HCT116 (cell line): ENCODE results near the gene ADAMTS19. TPM values are rescaled to one million over a fixed set of nuclear protein-coding genes. Genes with fewer than 3 reads are reported as not detected.

Experiments
- ATAC-seq: fragments of 200-7000 bp; cut with Tn5 transposase; 2 replicates; pipeline ENCODE4 v1.9.1; 2020; ENCODE audit warnings: mild to moderate bottlenecking, moderate library complexity
- BruUV-seq: library from RNA; stranded (reverse); fragments of 400-500 nt; replicated peaks from 2 replicates; lab custom pipeline; 2021; lab: Mats Ljungman, UMichigan
- CTCF ChIA-PET: fragments of 300-600 bp; sonication (Branson Sonifier 250); formaldehyde crosslinking; loops from one replicate; lab custom pipeline; 2021; ENCODE audit warnings: antibody characterized with exemption; lab: Charles Lee
- POLR2A ChIA-PET: fragments of 300-600, 350-600 bp; sonication (Branson Sonifier 250); formaldehyde crosslinking; loops from one replicate; lab custom pipeline; 2021; ENCODE audit warnings: antibody characterized with exemption; lab: Charles Lee
- RAD21 ChIA-PET, 2 experiments: fragments of 300-600 bp; sonication (Branson Sonifier 250); formaldehyde crosslinking; loops; one replicate each; lab custom pipeline; 2023; ENCODE audit warnings: low total read pairs in 2 of 2; ENCODE audit not compliant: uncharacterized antibody in 2 of 2, unreplicated experiment in 2 of 2, low non-redundant PET in 1 of 2; lab: Charles Lee
- DNase-seq: peaks from one replicate; pipeline ENCODE4 v3.0.0-alpha.2; 2010; ENCODE audit warnings: low read depth, low spot score
- H2AFZ ChIP-seq: fragments of 200-600 bp; shearing (Covaris generic), sonication (generic); 2 replicates; pipeline ENCODE4 v1.6.1; 2017; ENCODE audit warnings: low read depth, mixed run types, mixed read lengths, antibody characterized with exemption, low read length; ENCODE audit not compliant: poor library complexity, severe bottlenecking
- H3K27ac ChIP-seq: 2 replicates; pipeline ENCODE4 v1.5.1; 2012; ENCODE audit warnings: low read depth, low read length
- H3K27me3 ChIP-seq: fragments of 200-600 bp; sonication (generic); 2 replicates; pipeline ENCODE4 v1.6.1; 2016; ENCODE audit warnings: mixed run types, low read length, mixed read lengths; ENCODE audit not compliant: insufficient read depth
- H3K36me3 ChIP-seq, 2 experiments: fragments of 200-500 bp in 1 of 2; fragments of 200-600 bp in 1 of 2; sonication (Bioruptor generic) in 1 of 2; sonication (generic) in 1 of 2; 2 replicates each; pipeline versions ENCODE4 v1.5.1 to v1.6.1; 2014 to 2016; ENCODE audit warnings: low read length in 2 of 2, inconsistent platforms in 1 of 2, mixed read lengths in 1 of 2, mixed run types in 1 of 2; ENCODE audit not compliant: insufficient read depth in 2 of 2, control insufficient read depth in 1 of 2
- H3K4me1 ChIP-seq, 2 experiments: fragments of 200-600 bp in 1 of 2; sonication (generic) in 1 of 2; 2 replicates each; pipeline versions ENCODE4 v1.5.1 to v1.6.1; 2012 to 2017; ENCODE audit warnings: low read length in 2 of 2, inconsistent platforms in 1 of 2, mild to moderate bottlenecking in 1 of 2, mixed read lengths in 1 of 2, mixed run types in 1 of 2, moderate library complexity in 1 of 2; ENCODE audit not compliant: insufficient read depth in 2 of 2, control insufficient read depth in 1 of 2
- H3K4me2 ChIP-seq: fragments of 200-600 bp; sonication (generic); 2 replicates; pipeline ENCODE4 v1.6.1; 2017; ENCODE audit warnings: mixed run types, low read length, mixed read lengths
- H3K4me3 ChIP-seq, 2 experiments: fragments of 200-600 bp in 1 of 2; sonication (generic) in 1 of 2; replicated peaks in 1 of 2; 2 replicates each; pipeline ENCODE4 v1.5.1; 2011 to 2016; ENCODE audit warnings: low read length in 2 of 2, control low read depth in 1 of 2, low read depth in 1 of 2, mild to moderate bottlenecking in 1 of 2, mixed read lengths in 1 of 2, mixed run types in 1 of 2
- H3K79me2 ChIP-seq: fragments of 200-600 bp; sonication (generic); 2 replicates; pipeline ENCODE4 v1.6.1; 2017; ENCODE audit warnings: mild to moderate bottlenecking, mixed run types, low read length, moderate library complexity, mixed read lengths; ENCODE audit not compliant: insufficient read depth
- H3K9ac ChIP-seq: fragments of 200-600 bp; sonication (generic); 2 replicates; pipeline ENCODE4 v1.6.1; 2016; ENCODE audit warnings: low read length, mixed read lengths
- H3K9me2 ChIP-seq: fragments of 200-600 bp; sonication (generic), shearing (Covaris generic); 2 replicates; pipeline ENCODE4 v1.6.1; 2017; ENCODE audit warnings: mixed run types, mild to moderate bottlenecking, moderate library complexity; ENCODE audit not compliant: insufficient read depth
- H3K9me3 ChIP-seq, 2 experiments: fragments of 200-500 bp in 1 of 2; fragments of 200-600 bp in 1 of 2; sonication (Bioruptor generic) in 1 of 2; sonication (generic) in 1 of 2; 2 replicates each; pipeline ENCODE4 v1.6.1; 2014 to 2017; ENCODE audit warnings: low read length in 2 of 2, mixed read lengths in 2 of 2, inconsistent platforms in 1 of 2, low read depth in 1 of 2, mild to moderate bottlenecking in 1 of 2, mixed run types in 1 of 2, moderate library complexity in 1 of 2; ENCODE audit not compliant: control insufficient read depth in 1 of 2, insufficient read depth in 1 of 2
- H4K20me1 ChIP-seq: fragments of 200-600 bp; sonication (generic), shearing (Covaris generic); 2 replicates; pipeline ENCODE4 v1.6.1; 2017; ENCODE audit warnings: mixed run types, mild to moderate bottlenecking, moderate library complexity; ENCODE audit not compliant: insufficient read depth
- CEBPB ChIP-seq: IDR thresholded peaks from 2 replicates; pipeline ENCODE4 v1.6.1; 2012; ENCODE audit warnings: low read depth
- EGR1 ChIP-seq: IDR thresholded peaks from 2 replicates; pipeline ENCODE4 v1.6.1; 2012; ENCODE audit warnings: low read depth
- ELF1 ChIP-seq: IDR thresholded peaks from 2 replicates; pipeline ENCODE4 v1.6.1; 2012; ENCODE audit warnings: low read depth, borderline replicate concordance
- EZH2 ChIP-seq: fragments of 200-600 bp; sonication (generic); IDR thresholded peaks from 2 replicates; pipeline ENCODE4 v1.6.1; 2017; ENCODE audit warnings: antibody characterized with exemption, mixed run types
- EZH2phosphoT487 ChIP-seq: fragments of 200-600 bp; IDR thresholded peaks from 2 replicates; pipeline ENCODE4 v1.6.1; 2018; ENCODE audit warnings: antibody characterized with exemption, borderline replicate concordance
- FOSL1 ChIP-seq: IDR thresholded peaks from 2 replicates; pipeline ENCODE4 v1.6.1; 2012; ENCODE audit warnings: low read depth
- JUND ChIP-seq: IDR thresholded peaks from 2 replicates; pipeline ENCODE4 v1.6.1; 2012
- POLR2A ChIP-seq: IDR thresholded peaks from 2 replicates; pipeline ENCODE4 v1.7.0; 2011; ENCODE audit warnings: borderline replicate concordance; ENCODE audit not compliant: insufficient read depth, insufficient read length; ENCODE audit errors: extremely low read depth
- POLR2AphosphoS5 ChIP-seq: IDR thresholded peaks from 2 replicates; pipeline ENCODE4 v1.6.1; 2011; ENCODE audit warnings: mild to moderate bottlenecking, low read depth, low read length, moderate library complexity
- RAD21 ChIP-seq: IDR thresholded peaks from 2 replicates; pipeline ENCODE4 v1.6.1; 2012; ENCODE audit warnings: low read depth, mild to moderate bottlenecking
- SP1 ChIP-seq: IDR thresholded peaks from 2 replicates; pipeline ENCODE4 v1.6.1; 2012; ENCODE audit warnings: low read depth
- SRF ChIP-seq: IDR thresholded peaks from 2 replicates; pipeline ENCODE4 v1.6.1; 2012; ENCODE audit warnings: low read depth
- TCF7L2 ChIP-seq: IDR thresholded peaks from 2 replicates; pipeline ENCODE4 v1.7.0; 2011; ENCODE audit warnings: borderline replicate concordance, inconsistent platforms; ENCODE audit not compliant: insufficient read depth, insufficient read length; ENCODE audit errors: extremely low read depth
- YY1 ChIP-seq: IDR thresholded peaks from 2 replicates; pipeline ENCODE4 v1.6.1; 2011; ENCODE audit warnings: low read length, low read depth, moderate library complexity, mild to moderate bottlenecking; ENCODE audit not compliant: insufficient replicate concordance; ENCODE audit errors: extremely low read depth
- ZNF274 ChIP-seq: fragments of 200-500 bp; sonication (Bioruptor generic); IDR thresholded peaks from 2 replicates; pipeline ENCODE4 v1.6.1; 2014; ENCODE audit warnings: mild to moderate bottlenecking, low read depth, low read length, inconsistent platforms
- intact Hi-C: fragments of 100-400 bp; cut with micrococcal nuclease; formaldehyde crosslinking; loops from 2 replicates; pipeline ENCODE4 v1.10.0; 2022
- total RNA-seq: library from RNA; stranded (reverse); gene quantifications from one replicate; pipeline ENCODE4 v1.2.1, GENCODE V29; 2021; ENCODE audit not compliant: unreplicated experiment
- TF ChIP-seq, protein P1 (sequence below): IDR thresholded peaks from 2 replicates; pipeline ENCODE4 v1.6.1; 2012; ENCODE audit warnings: low read depth
- TF ChIP-seq, protein P2 (sequence below): IDR thresholded peaks from 2 replicates; pipeline ENCODE4 v1.6.1; 2012
- TF ChIP-seq, protein P3 (sequence below), 3 experiments: fragments of 200-600 bp in 1 of 3; sonication (generic) in 1 of 3; IDR thresholded peaks in 2 of 3; conservative IDR thresholded peaks in 1 of 3; 2 replicates each; pipeline ENCODE4 v1.5.1; 2012 to 2017; ENCODE audit warnings: low read depth in 2 of 3, low read length in 2 of 3, antibody characterized with exemption in 1 of 3, borderline replicate concordance in 1 of 3, control low read depth in 1 of 3, mild to moderate bottlenecking in 1 of 3, mixed read lengths in 1 of 3, mixed run types in 1 of 3, moderate library complexity in 1 of 3; ENCODE audit not compliant: insufficient read depth in 1 of 3

The ADAMTS19 gene
- total RNA-seq, 1 experiment from 2014 or later = not detected

DNA sequence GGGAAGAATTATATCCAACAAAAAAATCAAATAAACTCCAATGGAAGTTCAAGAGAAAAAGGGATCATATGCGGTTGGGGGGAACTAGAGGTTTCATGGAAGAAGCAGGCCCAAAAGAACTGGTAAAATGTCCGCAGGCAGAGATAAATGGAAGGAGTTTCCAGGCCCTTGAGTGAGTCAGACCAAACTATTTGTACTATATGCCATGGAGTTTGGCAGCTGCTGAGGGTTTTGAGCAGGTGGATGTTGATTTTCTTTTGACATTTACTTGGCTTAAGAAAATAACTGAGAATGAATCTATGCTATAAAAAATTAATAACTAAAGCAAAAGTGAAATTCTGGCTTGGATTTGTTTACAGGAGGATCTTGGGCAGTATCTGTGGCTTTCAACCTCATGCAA is 321.5 kb downstream of the ADAMTS19 start:
- BruUV-seq = no TSS peak
- Histone ChIP-seq H3K36me3 (no peaks in the 10 kb centered on the region), H3K4me3 (no peak overlapping the region), H2AFZ (no peak overlapping the region), H3K9ac (no peak overlapping the region), H3K9me3 (no peaks in the 10 kb centered on the region), H3K4me2 (no peak overlapping the region), H3K9me2 (0 out of 2 replicates have a peak, but pooled peaks cover 1% of the 10 kb centered on the region), H3K27ac (no peak overlapping the region), H4K20me1 (no peaks in the 10 kb centered on the region), H3K4me1 (no peaks in the 10 kb centered on the region), H3K27me3 (no peaks in the 10 kb centered on the region), H3K79me2 (no peaks in the 10 kb centered on the region)
- ChIA-PET CTCF (no interaction called here), POLR2A (no interaction called here), RAD21 (no interaction called here)
- DNase-seq = no peak
- ATAC-seq = no peak
- intact Hi-C loops = no loop called here
- TF ChIP-seq EZH2 = no peak
- no peak for TF ChIP-seq ELF1
- no peak for TF ChIP-seq SP1
- TF ChIP-seq JUND = no peak
- TF ChIP-seq, protein P1, sequence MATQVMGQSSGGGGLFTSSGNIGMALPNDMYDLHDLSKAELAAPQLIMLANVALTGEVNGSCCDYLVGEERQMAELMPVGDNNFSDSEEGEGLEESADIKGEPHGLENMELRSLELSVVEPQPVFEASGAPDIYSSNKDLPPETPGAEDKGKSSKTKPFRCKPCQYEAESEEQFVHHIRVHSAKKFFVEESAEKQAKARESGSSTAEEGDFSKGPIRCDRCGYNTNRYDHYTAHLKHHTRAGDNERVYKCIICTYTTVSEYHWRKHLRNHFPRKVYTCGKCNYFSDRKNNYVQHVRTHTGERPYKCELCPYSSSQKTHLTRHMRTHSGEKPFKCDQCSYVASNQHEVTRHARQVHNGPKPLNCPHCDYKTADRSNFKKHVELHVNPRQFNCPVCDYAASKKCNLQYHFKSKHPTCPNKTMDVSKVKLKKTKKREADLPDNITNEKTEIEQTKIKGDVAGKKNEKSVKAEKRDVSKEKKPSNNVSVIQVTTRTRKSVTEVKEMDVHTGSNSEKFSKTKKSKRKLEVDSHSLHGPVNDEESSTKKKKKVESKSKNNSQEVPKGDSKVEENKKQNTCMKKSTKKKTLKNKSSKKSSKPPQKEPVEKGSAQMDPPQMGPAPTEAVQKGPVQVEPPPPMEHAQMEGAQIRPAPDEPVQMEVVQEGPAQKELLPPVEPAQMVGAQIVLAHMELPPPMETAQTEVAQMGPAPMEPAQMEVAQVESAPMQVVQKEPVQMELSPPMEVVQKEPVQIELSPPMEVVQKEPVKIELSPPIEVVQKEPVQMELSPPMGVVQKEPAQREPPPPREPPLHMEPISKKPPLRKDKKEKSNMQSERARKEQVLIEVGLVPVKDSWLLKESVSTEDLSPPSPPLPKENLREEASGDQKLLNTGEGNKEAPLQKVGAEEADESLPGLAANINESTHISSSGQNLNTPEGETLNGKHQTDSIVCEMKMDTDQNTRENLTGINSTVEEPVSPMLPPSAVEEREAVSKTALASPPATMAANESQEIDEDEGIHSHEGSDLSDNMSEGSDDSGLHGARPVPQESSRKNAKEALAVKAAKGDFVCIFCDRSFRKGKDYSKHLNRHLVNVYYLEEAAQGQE = no peak
- TF ChIP-seq, protein P2, sequence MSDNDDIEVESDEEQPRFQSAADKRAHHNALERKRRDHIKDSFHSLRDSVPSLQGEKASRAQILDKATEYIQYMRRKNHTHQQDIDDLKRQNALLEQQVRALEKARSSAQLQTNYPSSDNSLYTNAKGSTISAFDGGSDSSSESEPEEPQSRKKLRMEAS = no peak
- TF ChIP-seq POLR2A = no peak
- TF ChIP-seq EGR1 = no peak
- no peak for TF ChIP-seq EZH2phosphoT487
- TF ChIP-seq, protein P3, sequence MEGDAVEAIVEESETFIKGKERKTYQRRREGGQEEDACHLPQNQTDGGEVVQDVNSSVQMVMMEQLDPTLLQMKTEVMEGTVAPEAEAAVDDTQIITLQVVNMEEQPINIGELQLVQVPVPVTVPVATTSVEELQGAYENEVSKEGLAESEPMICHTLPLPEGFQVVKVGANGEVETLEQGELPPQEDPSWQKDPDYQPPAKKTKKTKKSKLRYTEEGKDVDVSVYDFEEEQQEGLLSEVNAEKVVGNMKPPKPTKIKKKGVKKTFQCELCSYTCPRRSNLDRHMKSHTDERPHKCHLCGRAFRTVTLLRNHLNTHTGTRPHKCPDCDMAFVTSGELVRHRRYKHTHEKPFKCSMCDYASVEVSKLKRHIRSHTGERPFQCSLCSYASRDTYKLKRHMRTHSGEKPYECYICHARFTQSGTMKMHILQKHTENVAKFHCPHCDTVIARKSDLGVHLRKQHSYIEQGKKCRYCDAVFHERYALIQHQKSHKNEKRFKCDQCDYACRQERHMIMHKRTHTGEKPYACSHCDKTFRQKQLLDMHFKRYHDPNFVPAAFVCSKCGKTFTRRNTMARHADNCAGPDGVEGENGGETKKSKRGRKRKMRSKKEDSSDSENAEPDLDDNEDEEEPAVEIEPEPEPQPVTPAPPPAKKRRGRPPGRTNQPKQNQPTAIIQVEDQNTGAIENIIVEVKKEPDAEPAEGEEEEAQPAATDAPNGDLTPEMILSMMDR (IDR thresholded peaks at IDR 0.05 in 2 of 3, conservative IDR thresholded peaks at IDR 0.05 in 1 of 3; ENCODE audit: borderline replicate concordance in 1 of 3, insufficient read depth in 1 of 3, low read depth in 2 of 3, low read length in 2 of 3) = no peak
- no peak for TF ChIP-seq POLR2AphosphoS5
- TF ChIP-seq FOSL1 = no peak
- no peak for TF ChIP-seq YY1
- no peak for TF ChIP-seq CEBPB
- TF ChIP-seq ZNF274 = no peak
- no peak for TF ChIP-seq RAD21
- TF ChIP-seq TCF7L2 = no peak
- TF ChIP-seq SRF = no peak
